SU-DHL-6 (cell line): ENCODE measurements around the gene OLR1.

Experiments
- EZH2phosphoT487 ChIP-seq: fragments of 200-600 bp; sonication (generic), shearing (Covaris generic); conservative IDR thresholded peaks from 2 replicates; pipeline ENCODE4 v1.6.1; 2018; ENCODE audit warnings: mild to moderate bottlenecking, antibody characterized with exemption, low read length, moderate library complexity, mixed read lengths
- TF ChIP-seq, protein P1 (sequence below): fragments of 200-600 bp; sonication (generic); IDR thresholded peaks from one replicate; pipeline ENCODE4 v1.5.1; 2017; ENCODE audit warnings: antibody characterized with exemption, mild to moderate bottlenecking, low read length, moderate library complexity; ENCODE audit not compliant: insufficient read depth, poor library complexity, severe bottlenecking

DNA sequence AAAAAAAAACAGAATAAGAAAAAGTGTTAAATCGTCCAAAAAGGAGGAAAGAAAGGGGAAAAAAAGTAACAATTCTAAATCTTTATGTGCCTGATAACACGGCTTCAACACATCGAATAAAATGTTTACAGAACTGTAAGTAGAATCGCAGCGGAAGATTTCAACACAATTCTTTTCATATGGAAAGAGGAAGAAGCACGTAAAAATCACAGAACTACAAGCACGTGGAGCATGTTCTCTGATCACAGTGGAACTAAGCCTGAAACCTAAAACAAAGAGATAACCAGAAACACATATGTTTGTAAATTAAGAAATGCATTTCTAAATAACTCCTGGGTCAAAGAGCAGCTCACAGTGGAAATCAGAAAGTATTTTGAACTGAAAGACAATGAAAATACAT lies 50.7 kb downstream of the OLR1 start:
- TF ChIP-seq, protein P1, sequence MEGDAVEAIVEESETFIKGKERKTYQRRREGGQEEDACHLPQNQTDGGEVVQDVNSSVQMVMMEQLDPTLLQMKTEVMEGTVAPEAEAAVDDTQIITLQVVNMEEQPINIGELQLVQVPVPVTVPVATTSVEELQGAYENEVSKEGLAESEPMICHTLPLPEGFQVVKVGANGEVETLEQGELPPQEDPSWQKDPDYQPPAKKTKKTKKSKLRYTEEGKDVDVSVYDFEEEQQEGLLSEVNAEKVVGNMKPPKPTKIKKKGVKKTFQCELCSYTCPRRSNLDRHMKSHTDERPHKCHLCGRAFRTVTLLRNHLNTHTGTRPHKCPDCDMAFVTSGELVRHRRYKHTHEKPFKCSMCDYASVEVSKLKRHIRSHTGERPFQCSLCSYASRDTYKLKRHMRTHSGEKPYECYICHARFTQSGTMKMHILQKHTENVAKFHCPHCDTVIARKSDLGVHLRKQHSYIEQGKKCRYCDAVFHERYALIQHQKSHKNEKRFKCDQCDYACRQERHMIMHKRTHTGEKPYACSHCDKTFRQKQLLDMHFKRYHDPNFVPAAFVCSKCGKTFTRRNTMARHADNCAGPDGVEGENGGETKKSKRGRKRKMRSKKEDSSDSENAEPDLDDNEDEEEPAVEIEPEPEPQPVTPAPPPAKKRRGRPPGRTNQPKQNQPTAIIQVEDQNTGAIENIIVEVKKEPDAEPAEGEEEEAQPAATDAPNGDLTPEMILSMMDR = no peak
- TF ChIP-seq EZH2phosphoT487 = no peak
